Measurements from ENCODE around the gene AHDC1.

GRCh38 chr1:27576806-27577227 is 27.1 kb downstream of the AHDC1 start:
- TF ChIP-seq REST (IDR thresholded peaks at IDR 0.05; ENCODE audit: low read depth) (no peak), MAX (IDR thresholded peaks at IDR 0.05) (no peak), YY1 (IDR thresholded peaks at IDR 0.05; ENCODE audit: low read depth) (no peak), EP300 (IDR thresholded peaks at IDR 0.05; ENCODE audit: borderline replicate concordance) (no peak), FOXM1 (IDR thresholded peaks at IDR 0.05; ENCODE audit: borderline replicate concordance, low read depth) (no peak), TAF1 (IDR thresholded peaks at IDR 0.05; ENCODE audit: low read depth) (no peak), EGR1 (IDR thresholded peaks at IDR 0.05) (no peak), TCF12 (IDR thresholded peaks at IDR 0.05; ENCODE audit: low read depth) (no peak), NFIC (IDR thresholded peaks at IDR 0.05) (no peak), TEAD4 (IDR thresholded peaks at IDR 0.05) (no peak)

Measured in Ishikawa (cell line).